Muscle layer of colon (tissue), 2 donors: ENCODE measurements around the gene ARHGEF1.

Experiments
- H3K27ac ChIP-seq: one replicate; pipeline ENCODE4 v1.7.0; 2013; ENCODE audit warnings: low read depth, mild to moderate bottlenecking, low read length, moderate library complexity
- H3K27me3 ChIP-seq, 2 donors: one replicate each; pipeline ENCODE4 v1.7.0; 2013; ENCODE audit warnings: low read length in 2 of 2, mild to moderate bottlenecking in 2 of 2; ENCODE audit not compliant: insufficient read depth in 2 of 2, control insufficient read depth in 1 of 2
- H3K36me3 ChIP-seq: one replicate; pipeline ENCODE4 v1.7.0; 2013; ENCODE audit warnings: mild to moderate bottlenecking, low read length; ENCODE audit not compliant: insufficient read depth
- H3K4me1 ChIP-seq: one replicate; pipeline ENCODE4 v1.7.0; 2013; ENCODE audit warnings: mild to moderate bottlenecking, low read length; ENCODE audit not compliant: insufficient read depth
- H3K4me3 ChIP-seq, 2 donors: one replicate each; pipeline ENCODE4 v1.7.0; 2013; ENCODE audit warnings: low read length in 2 of 2, low read depth in 1 of 2, mild to moderate bottlenecking in 1 of 2, moderate library complexity in 1 of 2
- H3K9ac ChIP-seq: one replicate; pipeline ENCODE4 v1.7.0; 2013; ENCODE audit warnings: low read length
- H3K9me3 ChIP-seq: one replicate; pipeline ENCODE4 v1.7.0; 2013; ENCODE audit warnings: mild to moderate bottlenecking, low read length
- donor health status: abdominal sarcoma.
- donor health status: Adenocarcinoma of cecum.

Gene ARHGEF1

GRCh38 chr19:41941410-41942202 is 58.6 kb downstream of the ARHGEF1 start:
- H3K9ac ChIP-seq = no peak overlapping the region
- no peak overlapping the region for H3K4me3 ChIP-seq
- no peaks in the 10 kb centered on the region for H3K36me3 ChIP-seq
- no peak overlapping the region for H3K27ac ChIP-seq
- peaks cover 5% of the 10 kb centered on the region for H3K4me1 ChIP-seq
- peaks cover 16 to 44% of the 10 kb centered on the region in 2 donors for H3K27me3 ChIP-seq
- H3K9me3 ChIP-seq = no peaks in the 10 kb centered on the region

GRCh38 chr19:41944336-41944735 is 61.4 kb downstream of the ARHGEF1 start:
- no peak overlapping the region for H3K27ac ChIP-seq
- H3K36me3 ChIP-seq = no peaks in the 10 kb centered on the region
- H3K4me3 ChIP-seq = no peak overlapping the region
- H3K9me3 ChIP-seq = no peaks in the 10 kb centered on the region
- peaks cover 16 to 32% of the 10 kb centered on the region in 2 donors for H3K27me3 ChIP-seq
- no peak overlapping the region for H3K9ac ChIP-seq
- H3K4me1 ChIP-seq = peaks cover 5% of the 10 kb centered on the region

- no peak overlapping the region for H3K4me3 ChIP-seq
- no peaks in the 10 kb centered on the region for H3K9me3 ChIP-seq
- no peak overlapping the region for H3K27ac ChIP-seq
- H3K36me3 ChIP-seq = no peaks in the 10 kb centered on the region
- peaks cover 5% of the 10 kb centered on the region for H3K4me1 ChIP-seq
- H3K9ac ChIP-seq = no peak overlapping the region
- peaks cover 16 to 25% of the 10 kb centered on the region in 2 donors for H3K27me3 ChIP-seq
These were observed 62.3 kb downstream of the ARHGEF1 start for GRCh38 chr19:41945135-41945766.

- H3K9ac ChIP-seq = no peak overlapping the region
- no peaks in the 10 kb centered on the region for H3K4me1 ChIP-seq
- no peak overlapping the region for H3K27ac ChIP-seq
- no peaks in the 10 kb centered on the region for H3K9me3 ChIP-seq
- H3K27me3 ChIP-seq = peaks cover 5 to 8% of the 10 kb centered on the region in 2 donors
- no peak overlapping the region for H3K4me3 ChIP-seq
- no peaks in the 10 kb centered on the region for H3K36me3 ChIP-seq
These were observed 64.1 kb downstream of the ARHGEF1 start for GRCh38 chr19:41947091-41947490.

- H3K9ac ChIP-seq = no peak overlapping the region
- no peaks in the 10 kb centered on the region for H3K4me1 ChIP-seq
These were observed 68.7 kb downstream of the ARHGEF1 start for GRCh38 chr19:41951686-41952172.

GRCh38 chr19:41955521-41955920 is 72.5 kb downstream of the ARHGEF1 start:
- Histone ChIP-seq H3K27ac (no peak overlapping the region), H3K9ac (no peak overlapping the region), H3K9me3 (no peaks in the 10 kb centered on the region), H3K4me3 (no peak overlapping the region), H3K36me3 (peaks cover 5% of the 10 kb centered on the region), H3K27me3 (no peaks in the 10 kb centered on the region), H3K4me1 (peaks cover 12% of the 10 kb centered on the region)

More at GRCh38 chr19:41951686-41952172, 68.7 kb downstream of the ARHGEF1 start:
- peaks cover 5% of the 10 kb centered on the region for H3K36me3 ChIP-seq
- H3K9me3 ChIP-seq = no peaks in the 10 kb centered on the region
- no peak overlapping the region for H3K27ac ChIP-seq
- H3K4me3 ChIP-seq = no peak overlapping the region
- no peaks in the 10 kb centered on the region for H3K27me3 ChIP-seq

GRCh38 chr19:41956621-41957020 is 73.6 kb downstream of the ARHGEF1 start:
- Histone ChIP-seq H3K9me3 (no peaks in the 10 kb centered on the region), H3K4me1 (peaks cover 12% of the 10 kb centered on the region), H3K9ac (no peak overlapping the region), H3K27ac (no peak overlapping the region), H3K27me3 (no peaks in the 10 kb centered on the region), H3K36me3 (peaks cover 5% of the 10 kb centered on the region), H3K4me3 (no peak overlapping the region)
